Kidney epithelial cell (primary cell): ENCODE data around the gene TEX48. TPM values are rescaled to one million over a fixed set of nuclear protein-coding genes. Genes with fewer than 3 reads are reported as not detected.

Source experiments
- DNase-seq: peaks from one replicate; pipeline ENCODE4 v3.0.0-alpha.2; 2010; ENCODE audit warnings: low read depth
- H3K27me3 ChIP-seq: 2 replicates; pipeline ENCODE4 v1.6.0; 2011; ENCODE audit warnings: low read length; ENCODE audit not compliant: control insufficient read depth, insufficient read depth
- H3K36me3 ChIP-seq: 2 replicates; pipeline ENCODE4 v1.5.1; 2011; ENCODE audit warnings: low read length; ENCODE audit not compliant: control insufficient read depth, insufficient read depth
- H3K4me3 ChIP-seq: 2 replicates; pipeline ENCODE4 v1.5.1; 2011; ENCODE audit warnings: low read depth, mild to moderate bottlenecking, control low read depth, low read length
- CTCF ChIP-seq: IDR thresholded peaks from 2 replicates; pipeline ENCODE4 v1.5.1; 2011; ENCODE audit warnings: mild to moderate bottlenecking, moderate library complexity, low read length, control low read depth, inconsistent platforms; ENCODE audit not compliant: insufficient read depth, poor library complexity, severe bottlenecking
- total RNA-seq: library from RNA; depleted of rRNA; stranded (reverse); fragments of >200 nt; gene quantifications from 2 replicates; pipeline ENCODE4 v1.2.3, GENCODE V29; 2015

Gene TEX48
- total RNA-seq, 1 donor from 2014 or later = not detected

- Histone ChIP-seq H3K4me3 (no peak overlapping the region), H3K36me3 (no peaks in the 10 kb centered on the region)
- no peak for TF ChIP-seq CTCF
Observed at GRCh38 chr9:114634387-114634786, 47.6 kb downstream of the TEX48 start.

GRCh38 chr9:114633438-114634089 is 48.4 kb downstream of the TEX48 start:
- no peak overlapping the region for H3K4me3 ChIP-seq
- TF ChIP-seq CTCF = no peak
- DNase-seq = no peak
- H3K36me3 ChIP-seq = no peaks in the 10 kb centered on the region
- H3K27me3 ChIP-seq = no peaks in the 10 kb centered on the region

More at GRCh38 chr9:114634387-114634786, 47.6 kb downstream of the TEX48 start:
- H3K27me3 ChIP-seq = no peaks in the 10 kb centered on the region
- no peak for DNase-seq

GRCh38 chr9:114631166-114631565 is 50.8 kb downstream of the TEX48 start:
- no peaks in the 10 kb centered on the region for H3K36me3 ChIP-seq
- H3K4me3 ChIP-seq = no peak overlapping the region
- no peak for DNase-seq
- TF ChIP-seq CTCF = no peak
- no peaks in the 10 kb centered on the region for H3K27me3 ChIP-seq

GRCh38 chr9:114629563-114630090 is 52.4 kb downstream of the TEX48 start:
- H3K27me3 ChIP-seq = no peaks in the 10 kb centered on the region
- no peak for DNase-seq
- no peak overlapping the region for H3K4me3 ChIP-seq
- TF ChIP-seq CTCF = no peak
- no peaks in the 10 kb centered on the region for H3K36me3 ChIP-seq

- Histone ChIP-seq H3K4me3 (no peak overlapping the region), H3K36me3 (no peaks in the 10 kb centered on the region), H3K27me3 (no peaks in the 10 kb centered on the region)
- no peak for TF ChIP-seq CTCF
- no peak for DNase-seq
Observed at GRCh38 chr9:114627553-114627952, 54.4 kb downstream of the TEX48 start.

GRCh38 chr9:114626415-114627020 is 55.5 kb downstream of the TEX48 start:
- Histone ChIP-seq H3K36me3 (no peaks in the 10 kb centered on the region), H3K27me3 (no peaks in the 10 kb centered on the region), H3K4me3 (no peak overlapping the region)
- TF ChIP-seq CTCF = no peak
- no peak for DNase-seq
